Iris pigment epithelial cell (primary cell): ENCODE data around the gene ACSM6.

Experiments
- DNase-seq: peaks from one replicate; pipeline ENCODE4 v3.0.0-alpha.2; 2011; ENCODE audit warnings: low read depth

The ACSM6 gene

DNA sequence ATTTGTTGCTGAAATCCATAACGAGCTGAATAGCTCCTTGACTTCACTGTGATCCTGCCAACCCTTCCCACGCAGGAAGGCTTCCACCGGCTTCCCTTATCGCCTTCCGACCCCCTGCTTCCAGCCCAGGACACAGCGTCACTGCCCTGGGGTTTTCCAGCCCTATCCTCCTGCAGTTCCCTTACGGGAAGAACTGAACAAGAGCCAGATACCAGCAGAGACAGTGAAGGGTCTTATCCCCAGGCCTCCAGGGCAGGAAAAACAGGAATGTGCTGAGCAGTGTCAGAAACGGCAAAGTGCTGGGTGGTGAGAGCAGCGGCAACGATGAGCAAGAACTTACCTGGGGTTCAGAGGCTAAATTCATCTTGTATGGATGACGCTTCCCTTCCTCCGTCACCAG lies 74.4 kb downstream of the ACSM6 start:
- DNase-seq, result peak; percentile 86

DNA sequence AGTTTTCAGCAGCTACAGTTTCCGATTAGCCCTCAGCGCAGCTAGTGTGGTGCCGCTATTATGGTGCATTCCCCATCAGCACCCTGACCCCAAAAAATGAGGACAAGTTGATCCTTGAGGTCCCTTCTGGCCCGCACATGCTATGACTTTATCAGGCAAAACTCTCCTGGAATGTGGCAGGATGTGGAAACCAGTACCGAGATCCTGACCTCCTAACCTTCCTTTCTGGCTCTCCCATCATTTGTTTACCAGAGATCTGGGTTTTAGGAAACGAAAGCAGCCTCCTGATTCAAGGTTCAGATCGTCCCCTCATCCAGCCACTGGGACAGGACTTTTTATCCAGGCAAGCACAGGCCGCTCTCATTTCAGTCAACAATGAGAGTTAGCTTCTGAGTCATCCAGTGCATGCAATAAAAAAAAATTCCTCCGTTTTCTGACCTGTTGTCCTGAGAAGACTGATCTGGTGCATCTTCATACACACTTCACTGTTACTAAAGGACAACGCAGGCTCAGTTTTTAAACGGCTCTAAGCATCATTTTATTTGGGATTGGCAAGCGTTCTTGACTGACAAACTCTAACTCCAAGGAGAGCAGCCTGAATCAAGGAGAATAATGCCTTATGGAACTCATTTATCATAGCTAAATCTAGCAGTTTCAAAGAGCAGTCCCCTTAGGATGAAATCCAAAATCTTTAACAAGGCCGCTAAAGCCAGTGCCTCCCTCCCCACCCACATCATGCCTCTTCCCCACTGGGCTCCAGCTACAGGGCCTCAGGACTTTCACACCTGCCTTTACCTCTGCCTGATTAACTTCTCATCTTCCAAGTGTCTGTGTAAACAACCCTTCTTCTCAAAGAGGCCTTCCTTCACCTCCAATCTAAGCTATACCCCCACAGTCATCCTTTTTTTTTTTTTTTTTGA lies 79.6 kb downstream of the ACSM6 start:
- peak; percentile 96 for DNase-seq

DNA sequence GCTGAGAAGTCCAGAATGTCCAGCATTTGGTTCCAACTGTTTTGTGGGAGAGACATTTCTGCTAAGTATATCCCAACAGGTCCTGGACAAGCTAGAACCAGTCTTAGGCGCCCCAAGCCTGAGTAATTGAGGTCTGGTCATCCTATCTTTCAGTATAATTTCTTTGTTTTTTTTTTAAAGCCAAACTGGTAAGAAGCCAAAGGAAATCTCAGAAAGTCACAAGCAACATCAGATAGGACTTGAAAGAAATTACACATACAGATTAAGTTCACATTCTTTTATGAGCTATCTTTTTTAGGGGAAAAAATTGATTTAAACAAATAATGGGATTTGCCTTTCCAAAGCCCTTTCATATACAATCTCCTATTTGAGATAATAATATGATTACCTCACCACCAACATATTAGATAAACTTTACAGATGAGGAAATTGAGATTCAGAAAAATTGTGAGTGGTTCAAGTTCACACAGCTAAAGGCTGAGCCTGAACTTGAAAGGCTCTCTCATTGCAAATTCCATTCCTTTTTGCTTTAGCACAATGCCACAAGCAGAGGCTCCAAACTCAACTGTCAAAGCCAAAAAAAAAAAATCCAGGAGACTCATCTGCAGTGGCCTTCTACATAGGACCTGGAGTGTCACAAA lies 81.8 kb downstream of the ACSM6 start:
- DNase-seq, result peak; percentile 91

DNA sequence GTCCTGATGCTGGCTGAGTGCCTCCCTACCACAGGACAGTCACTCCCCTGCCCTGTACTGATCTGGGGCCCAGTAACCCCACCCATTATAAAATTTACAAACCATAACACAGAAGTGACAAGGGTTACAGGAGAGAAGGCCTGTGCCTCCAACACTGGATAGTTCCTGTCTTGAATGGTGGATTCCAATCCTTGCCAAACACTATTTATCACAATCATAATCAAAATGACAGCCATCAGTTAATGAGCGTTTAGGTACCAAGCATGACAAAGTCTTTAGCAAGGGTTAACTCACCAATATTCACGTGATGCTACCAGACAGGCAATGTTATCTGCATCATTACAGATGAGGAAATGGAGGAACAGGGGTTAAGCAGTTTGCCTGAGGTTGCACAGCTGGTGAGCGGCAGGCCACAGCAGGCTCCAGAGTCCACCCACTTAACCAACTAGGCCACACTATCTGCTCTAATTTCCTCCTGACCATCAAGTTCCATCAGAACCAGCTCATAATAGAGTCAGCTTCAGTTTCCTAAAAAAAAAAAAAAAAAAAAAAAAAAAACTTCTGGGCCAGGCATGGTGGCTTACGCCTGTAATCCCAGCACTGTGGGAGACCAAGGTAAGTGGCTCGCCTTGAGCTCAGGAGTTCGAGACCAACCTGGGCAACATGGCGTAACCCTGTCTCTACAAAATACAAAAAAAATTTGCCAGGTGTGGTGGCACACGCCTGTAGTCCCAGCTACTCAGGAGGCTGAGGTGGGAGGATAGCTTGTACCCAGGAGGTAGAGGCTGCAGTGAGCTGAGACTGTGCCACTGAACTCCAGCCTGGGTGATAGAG lies 82.5 kb downstream of the ACSM6 start:
- DNase-seq, result no peak

DNA sequence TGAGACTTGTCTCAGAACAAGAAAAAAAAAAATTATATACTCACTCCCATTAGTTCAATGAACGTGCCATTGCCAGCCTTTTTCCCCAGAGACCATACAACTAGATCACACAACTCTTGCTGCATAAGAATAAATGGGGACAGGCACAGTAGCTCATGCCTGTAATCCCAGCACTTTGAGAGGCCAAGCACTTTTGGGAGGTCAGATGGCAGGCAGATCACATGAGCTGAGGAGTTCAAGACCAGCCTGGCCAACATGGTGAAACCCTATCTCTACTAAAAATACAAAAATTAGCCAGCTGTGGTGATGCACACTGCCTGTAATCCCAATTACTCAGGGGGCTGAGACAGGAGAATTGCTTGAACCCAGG lies 83.1 kb downstream of the ACSM6 start:
- DNase-seq, result no peak

DNA sequence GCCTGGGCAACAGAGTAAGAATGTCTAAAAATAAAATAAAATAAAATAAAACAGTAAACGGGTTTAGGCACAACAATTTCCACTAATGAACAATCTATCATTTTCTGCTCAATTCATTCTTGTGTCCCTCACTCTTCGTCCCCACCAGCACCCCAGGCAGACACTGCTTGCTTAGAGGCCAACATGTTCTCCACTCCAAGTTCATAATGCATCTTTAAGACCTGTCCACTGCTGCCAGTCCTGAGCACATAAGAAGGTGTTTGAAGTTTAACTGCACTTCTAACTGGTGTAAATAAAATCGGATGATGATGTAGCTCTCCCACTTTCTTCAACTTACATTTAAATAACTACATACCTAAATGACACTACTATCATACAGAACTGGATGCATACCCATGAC lies 83.6 kb downstream of the ACSM6 start:
- no peak for DNase-seq
